HG02798 (cell line): Measurements from ENCODE around the gene TMTC1.

ENCODE experiments used
- ATAC-seq: cut with Tn5 transposase; IDR thresholded peaks from one replicate; pipeline ENCODE4 v1.9.1; 2021; ENCODE audit warnings: mild to moderate bottlenecking; ENCODE audit not compliant: unreplicated experiment, poor library complexity

TMTC1 gene

GRCh38 chr12:29627221-29627620, 156.5 kb downstream of the TMTC1 start:
- no peak for ATAC-seq

- ATAC-seq, result no peak
Measured at GRCh38 chr12:29625359-29625953, 158.3 kb downstream of the TMTC1 start.

GRCh38 chr12:29622251-29622650, 161.5 kb downstream of the TMTC1 start:
- no peak for ATAC-seq

GRCh38 chr12:29620030-29620429, 163.7 kb downstream of the TMTC1 start:
- no peak for ATAC-seq

- no peak for ATAC-seq
Measured at GRCh38 chr12:29617407-29617803, 166.3 kb downstream of the TMTC1 start.

GRCh38 chr12:29616664-29617406, 166.9 kb downstream of the TMTC1 start:
- ATAC-seq, result no peak

GRCh38 chr12:29614694-29615325, 168.9 kb downstream of the TMTC1 start:
- ATAC-seq, result no peak

- no peak for ATAC-seq
Measured at GRCh38 chr12:29612912-29613311, 170.8 kb downstream of the TMTC1 start.

GRCh38 chr12:29611906-29612305, 171.8 kb downstream of the TMTC1 start:
- ATAC-seq, result no peak

- ATAC-seq, result no peak
Measured at GRCh38 chr12:29610473-29611170, 173.1 kb downstream of the TMTC1 start.

- ATAC-seq, result no peak
Measured at GRCh38 chr12:29609431-29610215, 174.1 kb downstream of the TMTC1 start.

- ATAC-seq, result no peak
Measured at GRCh38 chr12:29608581-29608980, 175.2 kb downstream of the TMTC1 start.

- ATAC-seq, result no peak
Measured at GRCh38 chr12:29599381-29599780, 184.4 kb downstream of the TMTC1 start.

- ATAC-seq, result no peak
Measured at GRCh38 chr12:29595071-29595755, 188.5 kb downstream of the TMTC1 start.

- no peak for ATAC-seq
Measured at GRCh38 chr12:29593001-29593400, 190.7 kb downstream of the TMTC1 start.

GRCh38 chr12:29591140-29592020, 192.4 kb downstream of the TMTC1 start:
- ATAC-seq, result no peak

- no peak for ATAC-seq
Measured at GRCh38 chr12:29589851-29590250, 193.9 kb downstream of the TMTC1 start.

- no peak for ATAC-seq
Measured at GRCh38 chr12:29589286-29589820, 194.4 kb downstream of the TMTC1 start.
